Fibroblast of pulmonary artery (primary cell): ENCODE data around the gene AGFG1.

Source experiments
- DNase-seq: peaks from one replicate; pipeline ENCODE4 v3.0.0-alpha.2; 2010; ENCODE audit warnings: low read depth
- H3K4me3 ChIP-seq: replicated peaks from 2 replicates; pipeline ENCODE4 v1.5.1; 2011; ENCODE audit warnings: low read depth, mild to moderate bottlenecking, control low read depth, low read length, moderate library complexity
- TF ChIP-seq, protein P1 (sequence below): IDR thresholded peaks from 2 replicates; pipeline ENCODE4 v1.5.1; 2011; ENCODE audit warnings: mild to moderate bottlenecking, control low read depth, low read length, inconsistent platforms; ENCODE audit errors: missing control alignments

AGFG1 gene

GRCh38 chr2:227477291-227477690, 5.3 kb downstream of the AGFG1 start:
- peak; percentile 40 for DNase-seq
- H3K4me3 ChIP-seq, result no peak overlapping the region
- TF ChIP-seq, protein P1, sequence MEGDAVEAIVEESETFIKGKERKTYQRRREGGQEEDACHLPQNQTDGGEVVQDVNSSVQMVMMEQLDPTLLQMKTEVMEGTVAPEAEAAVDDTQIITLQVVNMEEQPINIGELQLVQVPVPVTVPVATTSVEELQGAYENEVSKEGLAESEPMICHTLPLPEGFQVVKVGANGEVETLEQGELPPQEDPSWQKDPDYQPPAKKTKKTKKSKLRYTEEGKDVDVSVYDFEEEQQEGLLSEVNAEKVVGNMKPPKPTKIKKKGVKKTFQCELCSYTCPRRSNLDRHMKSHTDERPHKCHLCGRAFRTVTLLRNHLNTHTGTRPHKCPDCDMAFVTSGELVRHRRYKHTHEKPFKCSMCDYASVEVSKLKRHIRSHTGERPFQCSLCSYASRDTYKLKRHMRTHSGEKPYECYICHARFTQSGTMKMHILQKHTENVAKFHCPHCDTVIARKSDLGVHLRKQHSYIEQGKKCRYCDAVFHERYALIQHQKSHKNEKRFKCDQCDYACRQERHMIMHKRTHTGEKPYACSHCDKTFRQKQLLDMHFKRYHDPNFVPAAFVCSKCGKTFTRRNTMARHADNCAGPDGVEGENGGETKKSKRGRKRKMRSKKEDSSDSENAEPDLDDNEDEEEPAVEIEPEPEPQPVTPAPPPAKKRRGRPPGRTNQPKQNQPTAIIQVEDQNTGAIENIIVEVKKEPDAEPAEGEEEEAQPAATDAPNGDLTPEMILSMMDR, result no peak

- no peak overlapping the region for H3K4me3 ChIP-seq
- TF ChIP-seq, protein P1, result peak; percentile 47
- peak; percentile 79 for DNase-seq
Observed at GRCh38 chr2:227479865-227480475, 8.0 kb downstream of the AGFG1 start.

DNA sequence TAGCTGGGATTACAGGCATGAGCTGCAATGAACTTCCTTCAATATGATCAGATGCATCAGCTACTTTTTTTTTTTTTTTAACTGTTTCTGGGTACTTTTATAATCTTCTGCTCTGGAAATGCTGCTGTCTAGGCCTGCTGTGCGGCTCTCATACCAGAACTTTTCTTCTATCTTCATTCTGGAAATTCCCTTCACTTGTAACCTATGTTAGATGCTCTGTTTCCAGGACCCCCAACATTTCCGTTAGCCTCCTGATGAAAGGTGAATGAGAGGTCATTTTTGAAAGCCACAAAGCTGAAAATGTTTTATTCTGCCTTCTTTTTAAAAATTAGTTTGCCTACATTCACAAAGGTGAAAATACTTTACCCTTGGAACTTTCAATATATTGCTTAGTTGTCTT, 8.6 kb downstream of the AGFG1 start:
- H3K4me3 ChIP-seq, result no peak overlapping the region
- TF ChIP-seq, protein P1, result no peak

GRCh38 chr2:227482638-227483340, 10.8 kb downstream of the AGFG1 start:
- TF ChIP-seq, protein P1, result no peak
- no peak for DNase-seq
- H3K4me3 ChIP-seq, result no peak overlapping the region

More for the DNA sequence above, 8.6 kb downstream of the AGFG1 start:
- DNase-seq, result no peak

GRCh38 chr2:227485429-227485828, 13.5 kb downstream of the AGFG1 start:
- no peak overlapping the region for H3K4me3 ChIP-seq
- no peak for DNase-seq
- TF ChIP-seq, protein P1, result no peak

- TF ChIP-seq, protein P1, result no peak
- DNase-seq, result no peak
- H3K4me3 ChIP-seq, result no peak overlapping the region
Observed at GRCh38 chr2:227486688-227487087, 14.7 kb downstream of the AGFG1 start.
